HG03045 (cell line): ENCODE measurements around the gene EWSR1.
"Not testable (repeated sequence)": the region's sequence is repeated elsewhere in the genome, so short reads cannot be mapped to it uniquely, and the experiment has no call there.

ENCODE experiments used
- ATAC-seq: cut with Tn5 transposase; IDR thresholded peaks from one replicate; pipeline ENCODE4 v1.9.1; 2021; ENCODE audit warnings: mild to moderate bottlenecking, moderate library complexity; ENCODE audit not compliant: unreplicated experiment

Gene EWSR1

GRCh38 chr22:29334696-29335344 lies 66.8 kb downstream of the EWSR1 start:
- ATAC-seq: no peak

DNA sequence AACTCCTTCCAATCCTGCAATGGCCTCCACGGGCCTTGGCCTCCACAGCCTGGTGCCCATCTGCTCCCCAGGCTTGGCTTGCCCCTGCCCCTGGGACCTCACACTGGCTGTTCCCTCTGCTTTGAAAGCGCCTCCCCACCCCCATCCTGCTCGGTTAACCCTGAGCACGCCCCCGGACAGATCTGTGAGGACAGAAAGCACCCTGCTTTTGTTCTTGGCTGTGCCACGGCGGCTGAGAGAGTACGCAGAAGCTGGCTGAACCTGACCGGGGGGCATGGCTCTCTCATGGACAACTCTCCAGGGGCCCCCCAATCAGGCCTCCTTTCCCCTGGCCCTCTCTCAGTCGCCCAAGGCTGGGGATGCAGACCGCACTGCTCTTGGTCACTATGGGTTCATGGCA lies 67.6 kb downstream of the EWSR1 start:
- ATAC-seq: no peak

DNA sequence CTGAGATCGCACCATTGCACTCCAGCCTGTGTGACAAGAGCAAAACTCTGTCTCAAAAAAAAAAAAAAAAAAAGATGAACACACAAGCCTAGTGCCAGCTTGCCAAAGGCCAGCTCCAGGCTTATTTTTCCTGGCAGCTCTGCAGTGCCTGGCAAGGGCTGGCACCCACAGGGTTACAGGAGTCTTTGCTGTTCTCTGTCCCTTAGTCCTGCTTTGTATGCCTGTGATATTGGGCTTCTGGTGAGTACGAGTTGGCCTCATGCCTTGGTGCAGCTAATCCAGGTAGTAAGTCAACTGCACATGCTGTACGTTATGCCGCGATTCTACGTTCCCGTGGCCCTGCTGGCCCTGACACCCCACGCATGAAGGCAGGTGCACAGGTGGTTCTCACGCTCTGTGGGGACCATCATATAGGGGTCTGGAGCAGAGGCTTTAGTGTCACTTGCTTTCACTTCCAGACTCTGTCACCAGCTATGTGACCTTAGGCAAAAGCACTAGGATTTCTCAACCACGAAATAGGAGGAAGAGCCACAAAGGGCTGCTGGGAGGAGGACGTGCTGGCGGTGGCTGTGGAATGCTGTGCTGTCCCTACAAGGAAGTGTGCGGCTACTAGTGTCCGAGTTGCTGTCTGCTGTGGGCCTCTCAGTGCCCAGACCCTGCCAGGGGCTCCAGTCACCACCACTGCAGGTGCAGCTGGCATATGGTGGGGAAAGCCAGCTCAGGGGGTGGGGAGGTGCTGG lies 68.9 kb downstream of the EWSR1 start:
- no peak for ATAC-seq

DNA sequence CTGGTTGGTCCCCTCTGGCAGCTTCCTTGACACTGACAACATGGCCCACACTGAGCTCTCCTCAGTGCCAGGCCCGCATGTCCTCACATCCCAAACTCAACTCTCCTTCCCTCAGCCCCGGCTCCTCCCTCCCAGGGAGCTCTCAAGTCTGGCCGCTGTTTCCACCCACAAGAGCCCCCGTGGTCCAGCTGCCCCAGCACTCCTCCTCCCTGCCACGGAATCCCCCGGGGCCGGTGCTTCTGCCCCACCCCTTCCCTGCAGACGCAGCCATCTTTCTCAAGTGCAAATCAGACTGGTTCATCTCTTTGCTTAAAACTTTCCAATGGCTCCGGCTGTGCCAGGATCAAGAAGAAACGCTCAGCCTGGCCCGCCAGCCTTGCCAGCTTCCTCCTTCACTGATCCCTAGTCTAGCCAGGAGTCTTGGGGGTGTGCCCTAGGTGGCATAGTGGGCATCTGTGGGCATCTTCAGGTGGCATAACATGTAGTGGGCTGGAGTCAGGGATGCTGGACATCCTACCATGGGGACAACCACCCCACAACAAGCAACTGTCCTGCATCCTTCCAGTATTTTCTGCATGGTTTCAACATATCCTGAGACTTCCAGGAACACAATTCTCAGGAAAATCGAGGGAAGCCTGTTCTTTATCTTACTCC lies 69.7 kb downstream of the EWSR1 start:
- ATAC-seq: no peak

DNA sequence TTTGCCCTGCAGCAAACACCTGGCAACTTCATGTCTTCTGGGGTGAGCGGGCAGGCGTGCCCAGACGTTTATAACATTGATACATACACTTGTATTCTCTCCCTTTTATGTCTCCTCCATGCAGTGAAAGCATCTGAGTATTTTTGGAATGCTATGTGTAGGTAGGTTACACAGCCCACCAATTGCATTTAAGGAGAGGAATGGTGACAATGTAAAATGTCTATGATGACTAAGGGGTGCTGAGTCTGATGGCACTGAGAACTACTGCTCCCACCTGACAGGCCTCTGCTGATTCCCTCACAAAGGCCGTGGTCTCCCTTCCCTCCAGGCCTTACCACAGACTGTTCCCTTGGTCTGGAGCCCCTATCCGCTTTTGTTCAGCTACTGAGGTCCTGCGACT lies 70.3 kb downstream of the EWSR1 start:
- ATAC-seq: no peak

GRCh38 chr22:29339381-29340235 lies 71.5 kb downstream of the EWSR1 start:
- ATAC-seq: no peak

DNA sequence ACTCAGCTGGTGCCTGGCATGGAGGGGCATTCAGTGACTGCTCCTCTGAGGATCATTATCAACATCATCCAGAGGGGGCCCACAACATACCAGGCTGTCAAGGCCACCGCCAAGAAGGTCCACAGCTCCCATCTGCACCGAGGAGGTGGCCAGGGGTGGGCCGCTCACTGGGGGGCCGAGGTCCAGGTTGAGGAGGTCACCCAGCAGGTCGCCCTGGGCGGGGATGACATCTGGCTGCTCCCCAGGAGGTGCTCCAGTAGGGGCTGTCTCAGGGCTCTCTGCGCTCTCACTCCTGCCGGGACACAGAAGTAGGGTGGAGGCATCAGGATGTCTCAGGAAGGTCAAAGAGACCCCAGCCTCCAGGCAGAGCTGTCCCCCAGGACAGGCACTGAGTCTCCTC lies 72.5 kb downstream of the EWSR1 start:
- no peak for ATAC-seq

DNA sequence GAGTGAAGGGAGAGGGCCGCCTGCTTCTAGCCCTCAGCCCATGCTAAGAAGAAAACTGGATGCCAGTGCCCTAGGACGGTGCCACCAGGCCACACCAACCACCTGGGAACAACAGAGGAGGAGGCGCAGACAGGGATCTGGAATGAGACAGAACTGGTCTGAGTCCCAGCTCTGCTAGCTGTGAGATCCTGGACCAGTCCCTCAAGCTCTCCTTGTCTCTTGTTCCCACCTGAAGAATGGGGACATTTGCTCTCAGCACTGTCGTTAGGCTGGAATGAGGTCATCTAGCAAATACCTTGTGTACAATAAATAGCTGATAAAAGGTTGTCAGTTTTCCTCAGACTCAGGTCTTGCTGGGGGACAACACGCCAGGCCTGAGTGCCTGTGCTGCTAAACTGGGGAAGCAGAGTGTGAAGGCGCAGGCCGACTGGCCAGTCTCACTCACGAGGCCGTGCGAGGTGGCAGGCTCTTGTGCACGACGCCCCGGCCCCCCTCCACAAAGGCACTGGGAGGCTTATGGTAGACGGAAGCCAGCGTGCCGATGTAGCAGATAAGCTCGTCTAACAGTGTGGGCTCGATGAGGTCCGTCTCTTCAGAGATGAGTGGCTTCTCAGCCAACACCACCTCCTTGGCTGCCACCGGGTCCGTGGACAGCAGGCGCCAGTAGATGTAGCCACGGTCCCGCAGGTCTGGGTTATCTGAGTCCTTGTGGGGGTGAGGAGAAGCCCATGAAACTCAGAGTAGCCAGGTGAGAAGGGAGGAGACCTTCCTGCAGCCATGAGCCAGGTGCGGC lies 73.2 kb downstream of the EWSR1 start:
- ATAC-seq: no peak

DNA sequence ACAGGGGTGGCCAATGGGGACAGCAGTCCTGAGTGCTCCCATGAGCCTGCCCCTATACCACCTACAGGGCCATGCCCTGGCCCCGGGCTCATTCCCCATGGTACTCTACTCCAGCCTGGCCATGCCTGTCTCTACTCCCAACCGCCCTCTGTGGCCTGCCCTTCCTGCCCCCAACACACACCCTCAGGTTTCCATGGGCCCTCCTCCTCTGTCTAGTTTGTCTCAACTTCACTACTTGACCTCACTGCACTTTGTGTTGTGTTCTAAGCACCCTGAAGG lies 73.7 kb downstream of the EWSR1 start:
- no peak for ATAC-seq

DNA sequence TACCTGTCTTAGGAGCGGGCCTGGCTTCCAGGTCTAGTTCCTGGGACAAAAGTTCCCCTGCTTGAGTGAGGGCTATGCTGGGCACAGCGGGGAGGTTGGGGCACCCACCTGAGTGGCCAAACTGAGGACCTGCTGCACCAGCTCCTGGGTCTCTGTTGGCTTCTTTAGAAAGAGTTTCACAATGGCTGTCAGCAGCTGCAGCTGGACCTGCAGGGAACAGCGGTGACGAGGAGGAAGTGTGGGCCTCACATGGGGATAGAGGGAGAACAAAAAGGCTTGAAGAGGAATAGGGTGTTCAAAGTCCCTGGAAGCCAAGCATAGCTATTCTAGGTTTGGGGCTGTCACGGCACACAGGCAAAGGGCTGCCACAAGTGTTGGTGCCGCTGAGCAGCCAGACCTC lies 74.1 kb downstream of the EWSR1 start:
- ATAC-seq: no peak

- no peak for ATAC-seq
Measured at GRCh38 chr22:29342577-29343312, 74.7 kb downstream of the EWSR1 start.

GRCh38 chr22:29343313-29343805 lies 75.3 kb downstream of the EWSR1 start:
- ATAC-seq: no peak

DNA sequence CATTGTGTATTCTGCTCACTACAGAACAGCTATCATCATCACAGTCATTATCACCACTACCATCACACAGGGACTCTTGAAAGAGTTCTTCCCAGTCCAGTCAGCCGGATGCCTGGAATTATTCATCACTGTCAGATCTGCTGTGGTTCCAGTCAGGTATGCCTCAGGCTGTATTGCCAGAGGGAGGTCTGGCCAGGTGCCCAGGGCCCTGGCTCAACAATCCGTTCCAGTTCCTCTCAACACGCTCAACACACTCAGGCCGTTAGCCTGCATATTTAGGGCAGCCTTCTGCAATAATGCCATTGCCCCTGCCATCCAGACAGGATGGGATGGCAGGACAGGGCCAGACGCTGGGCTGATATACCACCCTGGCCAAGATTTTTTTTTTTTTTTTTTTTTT lies 76.1 kb downstream of the EWSR1 start:
- no peak for ATAC-seq

DNA sequence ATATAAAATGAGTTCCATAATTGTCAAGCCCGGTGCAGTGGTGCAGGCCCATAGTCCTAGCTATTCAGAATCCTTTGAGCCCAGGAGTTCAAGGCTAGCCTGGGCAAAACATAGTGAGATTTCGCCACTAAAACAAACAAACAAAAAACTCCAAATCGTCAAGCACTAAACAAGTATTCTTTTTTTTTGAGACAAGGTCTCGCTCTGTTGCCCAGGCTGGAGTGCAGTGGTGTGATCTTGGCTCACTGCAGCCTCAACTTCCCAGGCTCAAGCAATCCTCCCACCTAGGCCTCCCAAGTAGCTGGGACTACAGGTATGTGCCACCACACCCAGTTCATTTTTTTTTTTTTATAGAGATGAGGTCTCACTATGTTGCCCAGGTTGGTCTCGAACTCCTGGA lies 76.8 kb downstream of the EWSR1 start:
- ATAC-seq: not testable (repeated sequence)

DNA sequence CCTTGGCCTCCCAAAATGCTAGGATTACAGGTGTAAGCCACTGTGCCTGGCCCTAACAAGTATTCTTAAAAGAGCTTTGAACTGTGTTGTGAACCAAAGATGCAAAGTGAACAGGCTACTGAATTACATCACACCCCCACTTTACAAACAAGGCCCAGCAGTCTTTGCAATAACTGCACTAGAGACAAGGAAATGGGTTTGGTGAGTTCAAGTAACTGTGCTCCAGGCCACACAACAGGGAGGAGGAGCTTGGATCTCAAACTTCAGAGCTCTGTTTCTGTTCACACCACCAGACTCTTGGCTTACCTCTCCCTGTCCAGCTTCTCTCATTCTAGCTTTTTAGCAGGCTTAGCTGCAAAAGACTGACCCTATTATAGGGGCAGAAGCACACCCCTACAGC lies 77.9 kb downstream of the EWSR1 start:
- ATAC-seq: no peak

DNA sequence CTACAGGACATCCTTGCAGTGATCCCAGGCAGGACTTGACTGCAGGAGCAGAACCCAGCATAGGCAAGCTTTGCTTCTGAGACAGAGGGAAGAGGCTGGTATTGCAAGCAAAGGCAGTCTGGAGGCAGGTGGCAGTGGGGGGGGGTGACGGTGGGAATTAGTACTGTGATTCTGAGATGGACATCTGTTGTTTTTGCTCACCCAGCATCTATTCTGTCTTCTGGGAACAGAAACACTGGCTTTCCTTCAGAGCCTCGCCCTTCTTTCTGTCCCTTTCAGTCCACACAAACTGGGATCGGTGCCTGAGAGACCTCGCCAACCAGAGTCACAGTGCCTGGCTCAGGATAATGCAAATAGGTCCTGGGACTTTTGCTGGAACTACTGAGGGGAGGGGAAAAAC lies 78.6 kb downstream of the EWSR1 start:
- ATAC-seq: no peak

GRCh38 chr22:29348041-29348440 lies 80.0 kb downstream of the EWSR1 start:
- no peak for ATAC-seq

GRCh38 chr22:29348956-29349355 lies 80.9 kb downstream of the EWSR1 start:
- ATAC-seq: no peak
